Astrocyte (in vitro differentiated cells and primary cell): ENCODE measurements around the gene ITPRIPL1. TPM values are rescaled to one million over a fixed set of nuclear protein-coding genes. Genes with fewer than 3 reads are reported as not detected.

Experiments used
- DNase-seq: peaks from one replicate; pipeline ENCODE4 v3.0.0-alpha.2; 2010; ENCODE audit warnings: low read depth
- FAIRE-seq: peaks from 2 replicates; lab custom pipeline; 2011; peaks lifted over from hg19 to GRCh38; lab: Jason Lieb, UNC
- H2AFZ ChIP-seq: 2 replicates; pipeline ENCODE4 v1.6.0; 2012; ENCODE audit warnings: low read depth, low read length, inconsistent platforms
- H3K27ac ChIP-seq: 2 replicates; pipeline ENCODE4 v1.5.1; 2011; ENCODE audit warnings: low read depth, low read length, inconsistent platforms
- H3K27me3 ChIP-seq: 2 replicates; pipeline ENCODE4 v1.6.0; 2011; ENCODE audit warnings: low read length, inconsistent platforms; ENCODE audit not compliant: insufficient read depth
- H3K36me3 ChIP-seq: 2 replicates; pipeline ENCODE4 v1.5.1; 2011; ENCODE audit warnings: low read length, inconsistent platforms; ENCODE audit not compliant: insufficient read depth
- H3K4me1 ChIP-seq: 2 replicates; pipeline ENCODE4 v1.5.1; 2011; ENCODE audit warnings: low read length, inconsistent platforms; ENCODE audit not compliant: insufficient read depth
- H3K4me2 ChIP-seq: 2 replicates; pipeline ENCODE4 v1.6.0; 2012; ENCODE audit warnings: low read length, inconsistent platforms
- H3K4me3 ChIP-seq: 2 replicates; pipeline ENCODE4 v1.5.1; 2011; ENCODE audit warnings: low read depth, mild to moderate bottlenecking, low read length, inconsistent platforms; ENCODE audit not compliant: insufficient read depth
- H3K79me2 ChIP-seq: 2 replicates; pipeline ENCODE4 v1.6.0; 2012; ENCODE audit warnings: mild to moderate bottlenecking, low read length, inconsistent platforms; ENCODE audit not compliant: insufficient read depth
- H3K9ac ChIP-seq: 2 replicates; pipeline ENCODE4 v1.6.0; 2012; ENCODE audit warnings: mild to moderate bottlenecking, low read length, inconsistent platforms
- H3K9me3 ChIP-seq: 2 replicates; pipeline ENCODE4 v1.5.1; 2012; ENCODE audit warnings: low read depth, mild to moderate bottlenecking, low read length, inconsistent platforms; ENCODE audit not compliant: insufficient read depth
- H4K20me1 ChIP-seq: 2 replicates; pipeline ENCODE4 v1.6.0; 2012; ENCODE audit warnings: low read length, inconsistent platforms; ENCODE audit not compliant: insufficient read depth
- H3K27ac Mint-ChIP-seq: one replicate; pipeline ENCODE4 v1.8.0; 2021; ENCODE audit warnings: mild to moderate bottlenecking, mixed read lengths; ENCODE audit not compliant: unreplicated experiment
- H3K27me3 Mint-ChIP-seq: one replicate; pipeline ENCODE4 v1.8.0; 2021; ENCODE audit warnings: low read depth, mixed read lengths; ENCODE audit not compliant: unreplicated experiment
- H3K36me3 Mint-ChIP-seq: one replicate; pipeline ENCODE4 v1.8.0; 2021; ENCODE audit warnings: low read depth, mixed read lengths; ENCODE audit not compliant: unreplicated experiment
- H3K4me1 Mint-ChIP-seq: one replicate; pipeline ENCODE4 v1.8.0; 2021; ENCODE audit warnings: low read depth, mixed read lengths; ENCODE audit not compliant: unreplicated experiment
- H3K4me3 Mint-ChIP-seq: one replicate; pipeline ENCODE4 v1.8.0; 2021; ENCODE audit warnings: mild to moderate bottlenecking, moderate library complexity, mixed read lengths; ENCODE audit not compliant: unreplicated experiment
- H3K9me3 Mint-ChIP-seq: one replicate; pipeline ENCODE4 v1.8.0; 2021; ENCODE audit warnings: mild to moderate bottlenecking, mixed read lengths; ENCODE audit not compliant: unreplicated experiment
- EZH2 ChIP-seq: IDR thresholded peaks from 2 replicates; pipeline ENCODE4 v1.6.1; 2012; ENCODE audit warnings: mild to moderate bottlenecking, low read length, inconsistent platforms; ENCODE audit not compliant: insufficient read depth
- total RNA-seq: library from RNA; stranded (reverse); gene quantifications from 2 replicates; pipeline ENCODE4 v1.2.1, GENCODE V29; 2021
- TF ChIP-seq, protein P1 (sequence below): IDR thresholded peaks from 2 replicates; pipeline ENCODE4 v1.5.1; 2011; ENCODE audit warnings: low read depth, mild to moderate bottlenecking, inconsistent platforms, low read length, moderate library complexity; ENCODE audit not compliant: insufficient read depth

The ITPRIPL1 gene
- total RNA-seq, 1 donor from 2014 or later = 0.45 TPM

DNA sequence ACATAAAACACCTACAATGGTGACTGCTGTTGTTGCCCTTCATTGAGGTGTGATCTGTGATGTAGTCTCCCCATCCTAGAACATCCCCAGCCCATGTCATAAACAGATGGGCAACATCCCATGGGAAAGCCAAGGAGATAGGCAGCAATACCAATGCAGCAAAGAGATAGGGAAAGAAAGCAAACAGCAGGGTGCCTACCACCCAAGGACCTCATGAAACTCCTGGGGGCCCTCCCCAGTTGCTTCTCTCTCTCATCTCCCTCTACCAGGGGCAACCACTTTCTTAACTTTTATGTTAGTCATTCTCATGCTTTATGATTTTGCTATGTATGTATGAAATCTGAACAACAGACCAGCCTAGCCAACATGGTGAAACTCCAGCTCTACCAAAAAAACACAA is 8.1 kb upstream of the ITPRIPL1 start:
- Histone ChIP-seq H3K9ac (no peak overlapping the region), H2AFZ (no peak overlapping the region), H3K36me3 (no peaks in the 10 kb centered on the region), H4K20me1 (no peaks in the 10 kb centered on the region), H3K27me3 (peaks cover 7% of the 10 kb centered on the region), H3K79me2 (no peaks in the 10 kb centered on the region), H3K9me3 (no peaks in the 10 kb centered on the region), H3K4me1 (peaks cover 23% of the 10 kb centered on the region), H3K4me3 (no peak overlapping the region), H3K4me2 (no peak overlapping the region), H3K27ac (no peak overlapping the region)
- H3K9me3 Mint-ChIP-seq = no peaks in the 10 kb centered on the region
- FAIRE-seq (no peak), DNase-seq (no peak)
- H3K4me3 Mint-ChIP-seq = no peak overlapping the region
- no peak overlapping the region for H3K27ac Mint-ChIP-seq
- TF ChIP-seq, protein P1, sequence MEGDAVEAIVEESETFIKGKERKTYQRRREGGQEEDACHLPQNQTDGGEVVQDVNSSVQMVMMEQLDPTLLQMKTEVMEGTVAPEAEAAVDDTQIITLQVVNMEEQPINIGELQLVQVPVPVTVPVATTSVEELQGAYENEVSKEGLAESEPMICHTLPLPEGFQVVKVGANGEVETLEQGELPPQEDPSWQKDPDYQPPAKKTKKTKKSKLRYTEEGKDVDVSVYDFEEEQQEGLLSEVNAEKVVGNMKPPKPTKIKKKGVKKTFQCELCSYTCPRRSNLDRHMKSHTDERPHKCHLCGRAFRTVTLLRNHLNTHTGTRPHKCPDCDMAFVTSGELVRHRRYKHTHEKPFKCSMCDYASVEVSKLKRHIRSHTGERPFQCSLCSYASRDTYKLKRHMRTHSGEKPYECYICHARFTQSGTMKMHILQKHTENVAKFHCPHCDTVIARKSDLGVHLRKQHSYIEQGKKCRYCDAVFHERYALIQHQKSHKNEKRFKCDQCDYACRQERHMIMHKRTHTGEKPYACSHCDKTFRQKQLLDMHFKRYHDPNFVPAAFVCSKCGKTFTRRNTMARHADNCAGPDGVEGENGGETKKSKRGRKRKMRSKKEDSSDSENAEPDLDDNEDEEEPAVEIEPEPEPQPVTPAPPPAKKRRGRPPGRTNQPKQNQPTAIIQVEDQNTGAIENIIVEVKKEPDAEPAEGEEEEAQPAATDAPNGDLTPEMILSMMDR = no peak
- TF ChIP-seq EZH2 = no peak
- no peaks in the 10 kb centered on the region for H3K36me3 Mint-ChIP-seq
- H3K4me1 Mint-ChIP-seq = peaks cover 8% of the 10 kb centered on the region
- peaks cover 13% of the 10 kb centered on the region for H3K27me3 Mint-ChIP-seq

DNA sequence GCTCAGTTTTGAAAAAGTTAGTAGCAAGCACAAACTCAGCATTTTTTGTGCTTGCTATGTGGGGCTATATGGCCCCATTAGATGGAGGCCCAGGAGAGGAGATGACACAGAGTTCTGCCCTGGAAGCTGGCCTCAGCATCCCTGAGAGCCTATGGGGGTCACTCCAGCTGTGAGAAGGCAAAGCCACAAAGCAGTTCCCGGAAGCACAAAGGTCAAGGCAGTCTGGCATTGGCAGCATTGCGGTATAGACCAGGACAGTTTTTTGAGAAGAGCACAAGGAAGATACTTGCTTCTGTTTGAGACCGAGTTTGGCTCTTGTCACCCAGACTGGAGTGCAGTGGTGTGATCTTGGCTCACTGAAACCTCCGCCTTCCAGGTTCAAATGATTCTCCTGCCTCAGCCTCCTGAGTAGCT is 7.5 kb upstream of the ITPRIPL1 start:
- no peak overlapping the region for H3K9ac ChIP-seq
- Mint-ChIP-seq H3K4me1 (peaks cover 8% of the 10 kb centered on the region), H3K36me3 (no peaks in the 10 kb centered on the region), H3K4me3 (no peak overlapping the region), H3K27ac (no peak overlapping the region), H3K27me3 (peaks cover 15% of the 10 kb centered on the region), H3K9me3 (no peaks in the 10 kb centered on the region)
- no peaks in the 10 kb centered on the region for H3K36me3 ChIP-seq
- H2AFZ ChIP-seq = no peak overlapping the region
- H3K4me2 ChIP-seq = no peak overlapping the region
- H3K79me2 ChIP-seq = no peaks in the 10 kb centered on the region
- no peak overlapping the region for H3K4me3 ChIP-seq
- TF ChIP-seq, protein P1 = no peak
- TF ChIP-seq EZH2 = no peak
- FAIRE-seq (no peak), DNase-seq (no peak)
- peaks cover 25% of the 10 kb centered on the region for H3K4me1 ChIP-seq
- H3K27me3 ChIP-seq = peaks cover 7% of the 10 kb centered on the region
- H3K9me3 ChIP-seq = no peaks in the 10 kb centered on the region
- no peak overlapping the region for H3K27ac ChIP-seq
- H4K20me1 ChIP-seq = no peaks in the 10 kb centered on the region

DNA sequence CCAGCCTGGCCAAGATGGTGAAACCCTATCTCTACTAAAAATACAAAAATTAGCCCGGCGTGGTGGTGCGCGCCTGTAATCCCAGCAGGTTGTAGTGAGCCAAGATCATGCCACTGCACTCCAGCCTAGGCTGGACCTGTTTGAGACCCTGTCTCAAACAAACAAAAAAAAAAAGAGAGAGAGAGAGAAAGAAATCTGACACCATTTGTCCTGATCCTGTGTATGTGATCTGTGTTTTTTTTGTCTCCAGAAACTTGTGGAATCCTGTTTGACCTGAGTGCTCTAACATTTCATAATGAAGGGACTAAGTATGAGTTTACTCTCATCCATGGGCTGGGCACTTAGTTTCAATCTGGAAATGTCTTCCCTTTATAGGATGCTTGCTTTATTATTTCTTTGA is 6.4 kb upstream of the ITPRIPL1 start:
- FAIRE-seq (no peak), DNase-seq (no peak)
- Mint-ChIP-seq H3K36me3 (no peaks in the 10 kb centered on the region), H3K9me3 (no peaks in the 10 kb centered on the region), H3K27ac (no peak overlapping the region), H3K27me3 (peaks cover 26% of the 10 kb centered on the region), H3K4me1 (peaks cover 8% of the 10 kb centered on the region), H3K4me3 (no peak overlapping the region)
- H3K9me3 ChIP-seq = no peaks in the 10 kb centered on the region
- no peak overlapping the region for H3K4me3 ChIP-seq
- no peak overlapping the region for H3K9ac ChIP-seq
- peaks cover 15% of the 10 kb centered on the region for H3K27me3 ChIP-seq
- no peaks in the 10 kb centered on the region for H4K20me1 ChIP-seq
- H2AFZ ChIP-seq = no peak overlapping the region
- no peak for TF ChIP-seq EZH2
- TF ChIP-seq, protein P1 = no peak
- no peak overlapping the region for H3K27ac ChIP-seq
- H3K36me3 ChIP-seq = no peaks in the 10 kb centered on the region
- peaks cover 25% of the 10 kb centered on the region for H3K4me1 ChIP-seq
- H3K4me2 ChIP-seq = no peak overlapping the region
- no peaks in the 10 kb centered on the region for H3K79me2 ChIP-seq
